Activated T-helper 1 cell treated with Interleukin-2 at 50 U/mL for 16 hours (primary cell): ENCODE data around the gene NRAP.

ENCODE experiments used
- DNase-seq: peaks from one replicate; pipeline ENCODE4 v3.0.0-alpha.2; 2020; ENCODE audit warnings: low read depth

NRAP gene

DNA sequence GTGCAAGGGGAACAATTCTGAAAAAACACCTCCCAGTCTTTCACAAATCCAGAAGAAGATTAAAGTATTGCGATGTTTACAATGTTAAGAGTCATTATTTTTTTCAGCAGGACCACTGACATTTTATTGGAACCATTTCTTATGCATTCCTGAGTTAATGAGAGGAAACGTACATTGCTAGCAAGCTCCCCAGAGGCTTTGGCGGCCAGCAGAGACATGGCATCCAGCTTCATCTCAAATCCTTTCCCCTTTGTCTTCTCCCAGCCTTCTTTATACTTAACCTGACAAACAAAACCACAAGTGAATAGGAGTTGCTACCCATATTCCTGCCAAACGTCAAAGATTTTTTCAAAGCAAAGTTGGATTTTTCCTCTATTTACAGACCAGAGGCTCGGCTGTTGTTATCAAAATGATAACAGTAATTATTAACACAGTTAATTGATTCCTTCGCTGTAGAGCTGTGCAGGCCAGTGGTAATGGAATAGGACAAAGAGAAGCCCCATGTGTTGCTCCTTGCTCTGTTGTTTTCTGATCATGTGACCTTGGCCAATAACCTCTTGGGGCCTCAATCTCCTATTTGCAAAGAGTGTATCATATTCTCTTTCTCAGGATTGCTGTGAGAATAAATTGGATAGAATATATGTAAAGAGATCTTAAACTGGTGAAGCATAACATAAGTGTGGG is 32.0 kb downstream of the NRAP start:
- no peak for DNase-seq

DNA sequence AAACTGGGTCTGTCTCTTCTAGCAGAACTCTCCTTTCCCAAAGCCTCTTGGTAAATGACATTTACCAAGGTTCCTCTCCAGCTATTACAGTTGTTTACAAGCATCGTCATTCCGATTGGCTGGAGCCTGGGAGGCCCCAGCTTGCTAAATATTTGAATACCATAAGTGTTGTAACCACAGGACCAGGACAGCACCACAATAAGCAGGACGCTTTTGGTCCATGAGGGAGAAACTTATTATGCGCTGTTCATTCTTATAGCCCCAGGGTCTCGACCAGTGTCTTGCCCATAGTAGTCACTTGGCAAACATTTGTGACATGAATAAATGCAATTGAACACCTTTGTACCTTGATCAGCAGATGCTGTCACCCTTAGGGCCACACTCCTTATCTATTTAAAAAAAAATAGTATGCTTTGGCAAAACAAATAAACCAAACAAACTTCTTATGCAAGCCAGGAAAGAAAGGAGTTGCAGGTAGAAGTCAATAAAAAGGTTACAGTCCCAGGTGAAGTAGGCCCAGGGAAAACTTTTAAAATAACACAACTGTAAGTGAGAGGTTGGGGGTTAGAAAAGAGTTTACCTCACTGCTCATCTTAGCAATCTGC is 32.8 kb downstream of the NRAP start:
- DNase-seq = no peak

DNA sequence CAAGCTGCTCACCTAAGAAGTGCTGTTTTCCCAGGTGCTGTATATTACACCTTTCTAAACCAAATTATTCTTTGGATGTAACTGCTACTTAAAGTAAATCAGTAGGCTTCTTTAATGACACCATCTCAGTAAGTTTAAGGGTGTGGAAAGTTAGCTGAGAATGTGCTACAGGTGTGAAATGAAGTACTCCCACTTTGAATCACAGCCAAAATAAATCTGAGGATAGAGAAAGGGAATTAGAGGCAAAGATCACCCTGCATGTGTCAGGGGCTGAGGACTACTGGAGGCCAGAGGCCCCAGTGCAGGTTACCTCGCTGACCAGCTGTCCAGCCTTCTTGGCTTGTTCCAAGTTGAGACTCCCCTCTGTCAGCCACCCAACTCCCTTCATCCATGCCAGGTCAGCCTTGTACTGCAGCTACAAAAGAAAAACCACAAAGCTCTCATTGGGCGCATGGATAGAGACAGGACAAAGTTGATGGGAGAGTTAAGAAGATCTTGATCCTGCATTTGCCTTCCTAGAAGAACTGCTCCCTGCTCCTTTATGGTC is 35.2 kb downstream of the NRAP start:
- no peak for DNase-seq

DNA sequence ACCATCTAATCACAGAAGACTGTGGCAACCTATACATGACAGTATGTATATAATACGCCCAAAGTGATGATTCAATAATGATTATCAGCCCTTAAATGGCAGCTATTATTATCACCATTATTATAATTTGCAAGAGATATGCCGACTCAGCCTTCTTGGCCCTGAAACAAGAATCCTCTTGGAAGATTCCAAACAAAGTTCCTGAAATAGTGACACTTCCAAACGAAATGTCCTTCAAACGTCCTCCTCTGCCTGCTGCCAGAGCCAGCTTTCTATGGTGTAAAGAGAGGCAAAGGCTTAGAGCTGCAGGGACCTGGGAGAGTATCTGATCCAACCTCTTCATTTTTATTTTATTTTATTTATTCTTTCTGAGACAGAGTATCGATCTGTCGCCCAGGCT is 36.0 kb downstream of the NRAP start:
- DNase-seq = no peak

DNA sequence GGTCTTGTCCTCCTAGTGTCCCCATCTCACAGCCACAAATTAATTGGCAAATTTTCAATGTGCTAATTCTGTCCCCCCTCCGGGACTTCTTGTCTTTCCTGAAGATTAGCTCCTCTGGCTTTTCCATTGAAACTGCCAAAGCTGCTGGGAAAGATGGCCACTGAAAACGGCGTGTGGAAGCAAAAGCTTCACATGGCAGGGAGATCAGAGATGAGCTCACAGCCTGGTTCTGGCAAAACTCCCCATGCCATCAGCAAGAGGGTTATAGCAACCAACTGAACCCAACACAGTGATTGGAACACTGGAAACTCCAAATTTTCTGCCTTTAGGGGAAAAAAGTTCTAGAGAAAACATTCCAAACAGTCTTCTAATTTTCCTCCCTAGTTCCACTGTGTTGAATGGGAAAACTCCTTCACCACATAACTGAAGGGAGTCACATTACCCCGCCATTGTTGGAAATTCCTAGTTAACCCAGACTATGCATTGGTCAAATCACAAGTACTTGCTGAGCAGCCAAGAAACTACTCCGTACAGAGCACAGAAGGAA is 37.0 kb downstream of the NRAP start:
- no peak for DNase-seq

DNA sequence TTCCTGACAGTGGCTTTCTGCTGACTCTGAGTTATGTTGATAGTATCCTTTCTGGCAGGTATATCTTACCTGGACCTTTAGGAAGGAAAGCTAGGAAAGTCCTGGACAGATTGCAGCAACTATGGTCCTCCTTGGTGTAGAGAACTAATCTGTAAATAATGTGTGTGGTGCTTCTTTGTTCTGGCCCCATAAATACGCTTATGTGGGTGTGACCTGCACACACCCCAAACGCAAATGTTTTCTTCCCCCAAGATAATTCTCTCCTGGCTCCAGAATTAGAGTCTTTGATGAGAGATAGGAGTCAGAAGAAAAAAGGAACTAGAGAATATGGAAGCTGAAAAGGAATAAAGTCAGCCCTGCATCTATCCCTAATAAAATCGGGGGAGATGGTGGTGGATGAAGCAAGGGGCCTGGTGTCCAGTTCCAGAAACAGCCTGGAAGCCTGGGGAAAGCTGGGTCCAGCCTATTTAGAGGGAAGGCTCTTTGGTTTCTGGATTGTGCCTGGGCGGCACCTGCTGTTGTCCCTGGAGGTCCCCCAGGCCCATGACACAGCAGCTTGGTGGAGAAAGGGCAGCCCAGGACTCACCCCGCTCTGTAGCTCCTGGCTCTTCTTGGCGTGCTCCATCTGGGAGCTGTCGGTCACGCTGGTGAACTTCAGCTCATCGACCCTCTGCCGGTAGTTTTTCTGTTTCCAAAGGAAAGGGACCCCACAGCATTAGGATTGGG is 38.2 kb downstream of the NRAP start:
- no peak for DNase-seq

DNA sequence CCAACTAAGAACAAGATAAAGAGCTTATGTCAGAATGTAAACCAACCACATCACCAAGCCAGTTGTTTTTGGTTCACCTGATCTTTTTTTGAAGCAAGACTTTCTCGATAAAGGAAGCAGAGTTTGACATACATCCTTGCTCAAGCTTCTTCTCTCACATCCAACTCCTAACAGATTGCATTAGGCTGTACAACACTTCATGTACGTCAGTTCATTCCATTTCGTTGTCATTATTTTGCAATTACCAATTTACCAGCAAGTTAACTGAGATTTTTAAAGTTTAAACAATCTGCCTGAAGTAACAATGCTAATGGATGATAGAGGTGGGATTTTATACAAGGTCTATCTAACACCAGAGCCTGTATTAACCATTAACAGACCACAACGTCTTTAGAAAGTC is 41.0 kb downstream of the NRAP start:
- DNase-seq = no peak

DNA sequence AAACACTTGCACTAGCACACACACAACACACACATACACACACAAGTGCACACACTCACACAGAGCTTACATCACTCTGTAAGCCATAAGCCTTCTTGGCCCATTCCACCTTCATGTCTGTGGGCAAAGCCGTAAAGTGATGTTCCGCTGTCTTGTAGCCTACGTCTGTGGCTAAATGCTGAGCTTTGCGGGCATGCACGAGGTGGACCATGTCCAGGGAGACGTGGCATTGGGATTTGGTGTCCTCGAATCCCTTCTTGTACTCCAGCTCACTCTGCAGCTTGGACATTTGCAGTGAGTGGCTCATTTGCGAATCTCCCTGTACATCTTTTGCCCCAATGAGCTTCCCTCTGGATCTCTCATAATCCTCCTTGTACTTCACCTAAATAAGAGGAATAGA is 42.0 kb downstream of the NRAP start:
- DNase-seq = no peak

DNA sequence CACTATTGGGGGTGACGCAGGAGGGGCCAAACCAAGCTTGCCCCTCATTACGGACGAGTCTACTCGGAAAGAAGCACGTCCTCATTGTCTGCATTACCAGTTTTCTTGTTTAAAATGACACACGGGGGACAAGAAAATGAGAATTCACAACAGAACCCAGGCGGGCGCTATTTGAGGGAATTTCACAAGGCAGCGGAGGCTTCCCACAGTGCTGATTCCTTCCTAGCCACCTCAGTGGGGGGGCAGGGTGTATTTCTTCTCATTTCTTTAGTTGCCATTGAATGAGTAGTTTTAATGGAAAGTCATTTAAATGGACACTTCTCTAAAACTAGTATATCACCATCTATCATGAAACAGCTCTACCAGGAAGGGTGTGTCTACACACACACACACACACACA is 42.9 kb downstream of the NRAP start:
- no peak for DNase-seq

DNA sequence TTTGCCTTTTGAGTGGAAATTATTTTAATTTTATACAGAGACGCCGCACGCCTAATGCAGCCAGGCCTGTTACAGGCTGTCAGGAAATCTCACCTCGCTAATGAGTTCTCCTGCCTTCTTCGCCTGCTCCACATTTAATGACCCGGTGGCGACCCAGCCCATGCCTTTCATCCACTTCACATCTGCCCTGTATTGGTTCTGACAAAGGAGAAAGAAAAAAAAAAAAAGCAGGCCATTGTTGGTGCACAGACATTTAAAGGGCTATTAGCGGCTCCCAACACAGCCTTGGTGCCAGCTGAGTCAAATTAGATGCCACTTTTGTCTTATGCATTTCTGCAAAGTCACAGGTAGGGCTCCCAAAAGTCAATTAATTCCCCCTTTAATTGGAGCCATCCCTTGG is 43.3 kb downstream of the NRAP start:
- DNase-seq = no peak

DNA sequence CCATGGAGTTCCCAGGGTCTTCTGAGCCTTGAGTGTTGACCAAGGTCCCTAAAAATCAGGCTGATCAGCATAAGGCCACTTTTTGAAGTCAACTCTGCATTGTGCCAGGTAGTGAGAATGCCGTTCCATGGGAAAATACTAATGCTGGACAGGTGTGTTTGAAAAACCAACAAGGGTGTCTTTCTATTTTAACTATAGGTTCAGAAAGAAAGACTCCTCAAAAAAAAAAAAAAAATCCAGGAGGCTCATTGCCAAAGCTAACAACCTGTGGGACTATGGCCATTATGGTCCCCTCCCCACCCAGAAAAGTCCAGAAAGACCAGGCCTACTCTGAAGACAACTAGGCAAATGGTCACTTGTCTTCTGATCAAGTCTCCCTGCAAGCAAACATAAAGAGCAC is 44.4 kb downstream of the NRAP start:
- DNase-seq = no peak

DNA sequence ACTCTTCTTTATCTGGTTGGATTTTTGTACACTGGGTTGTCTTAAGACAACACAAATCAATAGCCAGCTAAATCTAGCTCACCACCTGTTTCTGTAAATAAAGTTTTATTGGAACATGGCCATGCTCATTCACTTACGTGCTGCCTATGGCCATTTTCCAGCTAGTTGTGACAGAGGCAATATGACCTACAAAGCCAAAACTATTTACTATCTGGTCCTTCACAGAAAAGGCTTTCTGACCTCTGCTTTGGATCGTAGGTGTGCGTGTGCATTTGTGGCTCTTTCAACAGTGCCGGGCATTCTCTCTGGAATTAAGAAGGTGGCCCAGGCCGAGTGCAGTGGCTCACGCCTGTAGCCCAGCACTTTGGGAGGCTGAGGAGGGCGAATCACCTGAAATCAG is 45.5 kb downstream of the NRAP start:
- DNase-seq = no peak

DNA sequence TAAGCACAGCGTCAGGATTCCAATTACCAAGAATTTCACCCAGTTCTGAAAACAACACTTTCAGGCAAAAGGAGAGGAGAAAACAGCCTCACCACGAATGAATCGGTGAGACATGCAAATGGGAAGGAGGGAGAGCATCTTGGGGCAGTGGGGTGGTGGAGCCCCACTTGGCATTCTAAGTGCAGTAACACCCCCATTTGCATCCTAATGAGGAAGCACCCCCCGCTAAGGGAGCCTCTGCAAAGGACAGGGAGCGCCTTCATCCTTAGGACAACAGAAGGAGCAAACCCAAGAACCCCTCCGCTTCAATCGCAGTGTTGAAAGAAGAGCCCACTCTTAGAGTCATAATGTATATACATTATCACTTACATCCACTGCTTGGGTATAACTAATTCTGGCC is 46.8 kb downstream of the NRAP start:
- DNase-seq = no peak

DNA sequence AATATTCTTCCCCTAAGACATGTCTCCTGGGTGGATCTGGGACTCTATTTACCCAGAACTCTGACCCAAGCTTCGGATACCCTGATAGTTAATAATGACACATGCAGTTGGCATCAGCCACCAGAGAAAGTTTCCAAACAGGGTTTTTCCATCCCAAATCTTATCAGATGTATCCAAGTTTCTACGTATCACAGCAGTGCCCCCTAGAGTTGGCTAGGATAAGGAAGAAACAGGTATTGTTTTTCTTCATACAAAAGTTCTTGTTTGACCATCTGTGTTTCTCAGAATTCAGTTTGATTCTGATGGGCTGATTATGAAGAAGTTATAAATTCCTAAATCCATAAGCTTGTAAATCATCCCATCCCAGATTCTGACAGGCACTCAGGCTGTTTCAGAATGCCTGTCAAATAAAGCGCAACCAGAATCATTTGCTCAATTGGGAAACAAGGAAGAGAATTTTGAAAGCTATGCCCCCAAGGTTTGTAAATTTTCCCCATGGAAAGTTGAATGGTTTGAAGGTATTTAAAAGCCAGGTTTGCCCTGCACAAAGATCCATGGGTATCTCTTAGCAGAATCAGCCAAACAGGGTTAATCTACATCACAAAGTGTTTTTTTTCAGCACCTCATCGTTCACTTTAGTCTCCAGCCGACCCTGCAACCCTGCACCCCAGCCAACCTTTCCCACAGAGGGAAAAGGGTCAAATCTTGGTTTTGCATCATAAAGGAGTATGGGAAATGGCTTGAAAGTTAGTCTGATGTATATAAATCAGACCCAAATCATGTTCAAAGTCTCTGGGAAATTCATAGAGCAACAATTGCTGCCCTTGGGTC is 47.4 kb downstream of the NRAP start:
- no peak for DNase-seq

DNA sequence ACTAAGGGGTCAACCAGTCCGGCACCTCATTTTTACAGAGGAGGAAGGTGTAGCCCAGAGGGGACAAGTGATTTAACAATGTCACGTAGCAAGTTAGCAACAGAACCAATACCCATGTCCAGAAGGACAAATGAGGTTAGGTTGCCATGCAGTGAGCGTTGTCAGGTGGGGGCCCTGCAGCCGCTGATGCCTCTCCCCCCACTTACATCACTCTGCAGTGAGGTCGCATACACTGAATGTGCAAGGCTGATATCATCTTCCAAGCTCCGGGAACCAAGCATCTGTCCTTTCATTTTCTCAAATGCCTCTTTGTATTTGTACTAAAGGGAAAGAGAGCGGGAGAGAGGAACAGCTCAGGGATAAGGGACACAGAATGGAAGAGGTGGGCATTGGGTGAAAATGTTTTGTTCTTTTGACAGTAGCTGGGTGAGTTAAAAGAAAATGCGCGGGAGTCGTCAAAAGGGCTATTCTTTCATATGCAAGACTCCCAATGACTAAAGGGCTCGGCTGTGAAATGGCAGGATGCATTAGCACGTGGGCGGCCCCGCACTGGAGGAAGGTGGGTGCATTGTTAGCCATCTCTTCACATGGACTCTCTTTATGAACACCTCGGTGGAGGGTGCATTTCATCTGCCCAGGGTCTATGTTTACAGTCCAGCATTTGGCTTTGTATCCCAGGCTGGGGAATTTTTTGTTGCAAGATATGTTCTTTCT is 49.7 kb downstream of the NRAP start:
- no peak for DNase-seq

DNA sequence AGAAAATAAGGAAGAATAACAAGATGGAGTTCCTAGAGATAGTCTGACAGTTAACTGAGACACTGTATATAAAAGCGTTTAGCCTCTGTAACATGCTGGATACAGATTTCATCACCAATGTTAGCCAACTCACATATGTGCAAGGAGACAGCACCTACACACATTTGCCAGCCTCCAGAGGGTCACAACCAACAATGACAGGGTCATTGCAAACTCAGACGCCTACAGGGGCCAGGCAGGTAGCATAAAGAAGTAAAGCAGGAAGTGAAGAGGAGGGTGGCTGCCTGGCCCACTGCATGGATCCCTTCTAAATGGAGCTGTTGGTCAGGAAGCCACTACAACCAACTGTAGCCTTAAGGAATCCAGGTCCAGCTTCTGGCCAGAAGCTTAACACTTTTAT is 50.4 kb downstream of the NRAP start:
- no peak for DNase-seq

DNA sequence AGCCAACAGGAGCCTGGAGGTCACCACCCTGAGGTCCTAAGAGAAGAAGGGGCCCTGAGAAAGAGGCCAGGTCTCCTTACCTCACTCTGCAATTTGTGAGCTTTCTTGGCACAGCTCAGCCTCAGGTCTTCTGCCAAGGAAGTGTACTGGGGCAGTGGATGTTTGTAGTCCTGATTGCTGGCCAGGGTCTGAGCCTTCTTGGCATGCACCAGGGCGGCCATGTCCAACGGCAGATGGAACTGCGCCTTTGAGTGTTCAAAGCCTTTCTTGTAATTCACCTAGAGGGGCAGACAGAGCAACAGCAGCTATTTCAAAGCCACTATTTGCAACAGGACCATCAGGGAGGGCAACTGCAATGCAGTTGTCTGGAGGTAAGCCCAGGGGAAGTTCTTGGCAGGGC is 51.7 kb downstream of the NRAP start:
- no peak for DNase-seq

DNA sequence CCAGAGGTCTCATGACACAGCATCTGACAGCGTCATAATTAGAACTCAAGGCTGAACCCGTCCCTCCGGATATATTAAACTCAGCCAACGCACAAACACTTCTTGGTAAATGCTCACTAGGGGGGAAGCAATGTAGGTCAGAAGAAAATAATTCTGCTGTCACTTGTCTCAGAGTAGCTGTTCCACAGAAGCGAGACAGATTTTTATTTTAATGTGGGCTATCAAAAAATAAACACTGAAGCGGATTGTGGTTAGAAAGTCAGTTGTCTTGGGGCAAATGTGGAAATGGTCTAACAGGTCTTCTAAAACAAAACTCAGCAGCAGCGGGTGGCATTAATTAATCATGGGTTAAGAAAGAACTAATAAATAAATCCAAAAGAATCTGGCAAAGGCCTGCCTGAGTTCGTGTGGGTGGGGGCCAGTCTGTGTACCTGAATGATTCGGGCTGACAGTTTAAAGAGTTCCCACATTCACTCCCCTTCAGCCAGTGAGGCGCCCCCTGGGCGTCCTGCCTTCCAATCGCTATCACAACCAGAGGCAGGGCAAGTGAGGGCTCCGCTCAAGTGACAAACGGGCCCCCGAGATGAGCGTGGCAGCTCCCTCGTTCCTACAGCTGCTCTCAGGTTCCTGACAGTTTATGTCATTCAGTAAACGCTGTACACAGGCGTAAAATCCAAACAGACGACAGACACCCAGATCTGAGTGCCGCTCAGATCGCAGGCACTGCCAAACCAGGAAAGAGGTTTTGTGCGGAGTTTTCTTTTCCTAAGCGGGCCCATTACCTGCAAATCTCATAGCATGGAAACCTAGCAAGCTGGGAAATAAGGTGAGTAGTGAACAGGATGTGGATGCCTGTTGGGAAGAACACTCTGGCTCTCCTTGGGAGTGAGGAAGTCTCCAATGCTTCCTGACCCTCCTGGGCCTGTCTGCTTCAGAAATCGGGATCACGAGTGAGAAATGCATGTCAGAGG is 52.9 kb downstream of the NRAP start:
- no peak for DNase-seq

DNA sequence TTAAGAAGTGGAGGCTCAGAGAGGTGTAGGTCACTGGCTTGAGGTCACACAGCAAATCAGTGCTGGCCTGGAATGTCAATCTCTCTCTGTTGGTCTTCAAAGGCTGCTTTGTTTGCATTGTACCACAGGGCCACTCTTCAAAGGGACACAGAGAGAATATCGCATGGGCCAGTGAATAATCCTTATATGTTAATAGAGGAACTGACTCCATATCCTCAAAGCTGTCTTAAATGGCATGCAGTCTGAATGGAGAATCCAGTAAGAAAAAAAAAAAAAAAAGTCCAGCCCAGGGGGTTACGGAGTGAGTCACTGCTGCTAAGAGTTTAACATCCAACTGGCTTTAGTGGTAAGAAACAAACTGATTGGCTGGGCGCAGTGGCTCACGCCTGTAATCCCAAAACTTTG is 54.1 kb downstream of the NRAP start:
- no peak for DNase-seq

DNA sequence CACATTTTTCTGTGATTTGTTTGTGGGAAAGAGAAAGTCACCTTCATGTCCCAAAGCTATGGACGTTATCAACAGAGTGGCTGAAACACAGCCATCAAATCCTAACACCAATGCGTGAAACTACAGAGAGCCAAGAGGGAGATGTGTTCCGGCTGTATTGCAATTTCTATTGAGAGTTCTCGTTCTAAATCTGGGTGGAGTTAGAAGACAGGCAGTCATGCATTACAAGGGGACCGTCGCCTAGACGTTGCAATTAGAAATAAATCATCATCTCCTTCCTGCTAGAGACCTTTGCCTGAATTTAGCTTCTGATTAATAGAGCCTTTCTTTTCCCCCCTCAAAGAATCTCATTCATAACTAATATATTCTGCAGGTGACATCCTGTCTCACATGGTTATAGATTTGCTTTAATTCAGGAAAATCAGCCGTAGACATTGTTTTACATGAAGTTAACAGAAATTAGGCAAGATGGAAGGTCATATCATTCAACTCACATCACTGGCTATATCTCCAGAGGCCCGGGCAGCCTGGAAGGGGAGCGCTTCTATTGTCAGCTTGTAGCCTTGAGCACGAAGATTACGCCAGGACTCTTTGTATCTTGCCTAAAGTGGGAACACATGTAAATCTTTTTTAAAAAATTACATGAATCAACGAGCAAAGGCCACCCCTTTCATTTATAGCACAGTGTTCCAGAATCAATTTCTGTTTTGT is 58.4 kb downstream of the NRAP start:
- no peak for DNase-seq
